Lower leg skin (tissue), 4 donors: ENCODE results near the gene KREMEN1. TPM values are rescaled to one million over a fixed set of nuclear protein-coding genes. Genes with fewer than 3 reads are reported as not detected.

Source experiments
- DNase-seq, 2 donors: peaks; one replicate each; pipeline ENCODE4 v3.0.0-alpha.2; 2019; ENCODE audit warnings: low spot score in 2 of 2
- H3K4me3 ChIP-seq: fragments of 200-600 bp; sonication (generic); 2 replicates; pipeline ENCODE4 v1.5.1; 2017; ENCODE audit warnings: mild to moderate bottlenecking, low read depth; ENCODE audit not compliant: poor library complexity, severe bottlenecking
- POLR2A ChIP-seq, 2 donors: fragments of 450-650 bp; IDR thresholded peaks; one replicate each; pipeline ENCODE4 v1.6.1; 2016 to 2017; ENCODE audit warnings: antibody characterized with exemption in 2 of 2, mild to moderate bottlenecking in 1 of 2, moderate library complexity in 1 of 2
- WGBS, 2 donors: methylation state at CpG; one replicate each; pipeline ENCODE4 v1.1.5; 2018; 5-methylcytosine and 5-hydroxymethylcytosine counted together
- intact Hi-C: fragments of 100-400 bp; cut with DNase I; formaldehyde crosslinking; loops from one replicate; pipeline ENCODE4 v1.15.0; 2023; ENCODE audit warnings: low total_unique reads
- total RNA-seq, 4 donors: library from RNA; depleted of rRNA; stranded (reverse); fragments of >200 nt; gene quantifications; one replicate each; pipeline ENCODE4 v1.1.0, GENCODE V29; 2016
- TF ChIP-seq, protein P1 (sequence below), 3 donors: fragments of 450-650 bp; IDR thresholded peaks; one replicate each; pipeline ENCODE4 v1.5.1; 2016; ENCODE audit warnings: antibody characterized with exemption in 3 of 3, mild to moderate bottlenecking in 3 of 3, moderate library complexity in 2 of 3

KREMEN1 gene
- total RNA-seq, 4 donors from 2014 or later: 28.8 to 52.0 (median 48.0) TPM

DNA sequence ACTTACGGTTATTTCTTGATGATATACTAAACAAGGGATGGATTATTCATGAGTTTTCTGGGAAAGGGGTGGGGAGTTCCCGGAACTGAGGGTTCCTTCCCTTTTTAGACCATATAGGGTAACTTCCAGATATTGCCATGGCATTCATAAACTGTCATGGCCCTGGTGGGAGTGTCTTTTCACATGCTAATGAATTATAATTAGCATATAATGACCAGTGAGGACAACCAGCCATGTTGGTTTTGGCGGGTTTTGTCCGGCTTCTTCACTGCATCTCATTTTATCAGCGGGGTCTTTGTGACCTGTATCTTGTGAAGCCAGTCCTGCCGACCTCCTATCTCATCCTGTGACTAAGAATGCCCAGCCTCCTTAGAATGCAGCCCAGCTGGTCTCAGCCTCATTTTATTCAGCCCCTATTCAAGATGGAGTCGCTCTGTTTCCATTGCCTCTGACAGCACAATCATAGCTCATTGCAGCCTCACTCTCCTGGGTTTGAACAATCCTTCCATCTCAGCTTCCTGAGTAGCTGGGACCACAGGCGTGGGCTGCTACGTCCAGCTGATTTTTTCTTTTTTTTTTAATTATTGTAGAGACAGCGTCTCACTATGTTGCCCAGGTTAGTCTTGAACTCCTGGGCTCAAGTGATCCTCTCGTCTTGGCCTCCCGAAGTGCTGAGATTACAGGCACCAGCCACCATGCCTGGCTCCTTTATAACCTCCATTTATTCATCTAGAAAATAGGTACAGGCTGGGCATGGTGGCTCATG lies 80.3 kb downstream of the KREMEN1 start:
- no peak for DNase-seq
- WGBS, 2 donors: 85 to 88% methylated on average over 12 of the region's 12 CpGs
- H3K4me3 ChIP-seq: no peak overlapping the region
- intact Hi-C loops: loop anchor here (10.0 kb wide), 1 partner anchor 308 kb away; no protein-coding TSS in a partner anchor
- TF ChIP-seq, protein P1, sequence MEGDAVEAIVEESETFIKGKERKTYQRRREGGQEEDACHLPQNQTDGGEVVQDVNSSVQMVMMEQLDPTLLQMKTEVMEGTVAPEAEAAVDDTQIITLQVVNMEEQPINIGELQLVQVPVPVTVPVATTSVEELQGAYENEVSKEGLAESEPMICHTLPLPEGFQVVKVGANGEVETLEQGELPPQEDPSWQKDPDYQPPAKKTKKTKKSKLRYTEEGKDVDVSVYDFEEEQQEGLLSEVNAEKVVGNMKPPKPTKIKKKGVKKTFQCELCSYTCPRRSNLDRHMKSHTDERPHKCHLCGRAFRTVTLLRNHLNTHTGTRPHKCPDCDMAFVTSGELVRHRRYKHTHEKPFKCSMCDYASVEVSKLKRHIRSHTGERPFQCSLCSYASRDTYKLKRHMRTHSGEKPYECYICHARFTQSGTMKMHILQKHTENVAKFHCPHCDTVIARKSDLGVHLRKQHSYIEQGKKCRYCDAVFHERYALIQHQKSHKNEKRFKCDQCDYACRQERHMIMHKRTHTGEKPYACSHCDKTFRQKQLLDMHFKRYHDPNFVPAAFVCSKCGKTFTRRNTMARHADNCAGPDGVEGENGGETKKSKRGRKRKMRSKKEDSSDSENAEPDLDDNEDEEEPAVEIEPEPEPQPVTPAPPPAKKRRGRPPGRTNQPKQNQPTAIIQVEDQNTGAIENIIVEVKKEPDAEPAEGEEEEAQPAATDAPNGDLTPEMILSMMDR (IDR thresholded peaks at IDR 0.05): no peak
- no peak for TF ChIP-seq POLR2A (IDR thresholded peaks at IDR 0.05)

DNA sequence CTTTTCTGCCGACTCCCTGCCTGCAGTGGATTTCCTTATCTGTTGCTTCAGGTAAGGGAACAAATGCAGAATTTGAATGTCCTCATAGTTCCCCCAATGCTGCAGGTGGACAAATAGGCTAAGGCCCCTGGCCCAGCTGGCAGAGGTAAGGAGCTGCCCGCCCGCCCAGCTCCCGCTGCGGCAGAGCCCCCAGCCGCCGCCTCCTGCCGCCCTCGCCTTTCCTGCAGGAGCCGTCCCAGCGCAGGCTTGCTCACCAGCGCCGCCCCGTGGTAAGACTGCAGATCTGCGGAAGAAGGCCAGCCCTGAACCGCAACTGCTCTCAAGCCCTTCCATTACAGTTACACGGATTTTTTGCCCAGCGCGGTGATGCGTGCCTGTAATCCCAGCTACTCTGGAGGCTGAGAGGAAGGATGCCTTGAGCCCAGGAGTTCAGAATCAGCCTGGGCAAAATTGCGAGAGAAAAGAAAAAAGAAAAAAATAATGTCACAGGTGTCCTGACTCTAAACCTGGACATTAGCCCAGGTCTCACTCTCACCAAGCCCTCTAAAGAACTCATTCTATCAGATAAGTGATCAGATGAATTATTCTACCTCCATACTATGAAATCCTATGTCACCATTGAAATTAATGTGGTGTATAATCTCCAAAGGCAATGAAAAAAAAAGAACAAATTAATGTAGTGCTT lies 81.7 kb downstream of the KREMEN1 start:
- no peak overlapping the region for H3K4me3 ChIP-seq
- no peak for TF ChIP-seq POLR2A (IDR thresholded peaks at IDR 0.05)
- TF ChIP-seq, protein P1 (IDR thresholded peaks at IDR 0.05): peak in 1 of 3 donors; percentile 9
- intact Hi-C loops: loop anchor here (10.0 kb wide), 1 partner anchor 310 kb away; no protein-coding TSS in a partner anchor
- WGBS, 2 donors: 17 to 28% methylated on average over 19 to 21 of the region's 21 CpGs
- DNase-seq: peak; percentile 38 to 95

DNA sequence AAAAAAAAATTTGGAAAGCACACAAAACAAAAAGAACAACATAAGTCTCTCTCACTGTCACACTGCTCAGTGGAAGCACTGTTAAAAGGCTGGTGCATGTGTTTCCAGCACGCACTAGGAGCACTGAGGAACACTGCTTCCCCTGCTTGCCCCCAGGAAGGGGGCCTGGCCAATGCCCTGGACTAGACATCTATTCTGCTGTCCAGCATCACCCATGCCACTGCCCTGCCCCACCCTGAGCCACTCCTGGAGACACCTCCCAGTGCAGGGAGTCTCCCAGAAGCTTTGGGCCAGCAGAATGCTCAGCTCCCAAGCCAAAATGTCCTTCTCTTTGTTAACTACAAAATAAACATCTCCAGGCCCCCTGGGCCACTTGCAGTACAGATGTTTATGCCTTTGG lies 83.1 kb downstream of the KREMEN1 start:
- TF ChIP-seq, protein P1 (IDR thresholded peaks at IDR 0.05): no peak
- TF ChIP-seq POLR2A (IDR thresholded peaks at IDR 0.05): no peak
- WGBS, 2 donors: 81 to 85% methylated on average over 1 of the region's 1 CpG
- intact Hi-C loops: loop anchor here (10.0 kb wide), 1 partner anchor 311 kb away; no protein-coding TSS in a partner anchor
- H3K4me3 ChIP-seq: no peak overlapping the region
- peak in 1 of 2 donors; percentile 53 for DNase-seq

DNA sequence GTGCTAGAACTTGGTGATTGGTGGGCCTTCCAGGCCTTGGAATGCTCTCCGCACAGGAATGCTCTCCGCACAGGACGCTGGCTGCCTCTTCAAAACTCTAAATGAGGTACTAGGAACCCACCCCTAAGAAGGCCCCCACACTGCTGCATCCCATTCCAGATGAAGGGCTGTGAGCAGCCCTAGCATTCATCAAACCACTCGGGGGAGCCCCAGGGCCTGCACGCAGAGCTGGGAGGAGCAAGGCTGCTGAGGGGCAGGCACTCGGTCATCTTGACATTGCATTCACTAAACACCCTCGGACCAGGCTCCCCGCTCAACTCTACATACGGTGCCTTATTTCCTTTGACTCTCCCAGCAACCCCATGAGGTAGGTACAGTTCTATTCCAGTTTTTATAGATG lies 83.7 kb downstream of the KREMEN1 start:
- DNase-seq: no peak
- intact Hi-C loops: loop anchor here (10.0 kb wide), 1 partner anchor 312 kb away; no protein-coding TSS in a partner anchor

DNA sequence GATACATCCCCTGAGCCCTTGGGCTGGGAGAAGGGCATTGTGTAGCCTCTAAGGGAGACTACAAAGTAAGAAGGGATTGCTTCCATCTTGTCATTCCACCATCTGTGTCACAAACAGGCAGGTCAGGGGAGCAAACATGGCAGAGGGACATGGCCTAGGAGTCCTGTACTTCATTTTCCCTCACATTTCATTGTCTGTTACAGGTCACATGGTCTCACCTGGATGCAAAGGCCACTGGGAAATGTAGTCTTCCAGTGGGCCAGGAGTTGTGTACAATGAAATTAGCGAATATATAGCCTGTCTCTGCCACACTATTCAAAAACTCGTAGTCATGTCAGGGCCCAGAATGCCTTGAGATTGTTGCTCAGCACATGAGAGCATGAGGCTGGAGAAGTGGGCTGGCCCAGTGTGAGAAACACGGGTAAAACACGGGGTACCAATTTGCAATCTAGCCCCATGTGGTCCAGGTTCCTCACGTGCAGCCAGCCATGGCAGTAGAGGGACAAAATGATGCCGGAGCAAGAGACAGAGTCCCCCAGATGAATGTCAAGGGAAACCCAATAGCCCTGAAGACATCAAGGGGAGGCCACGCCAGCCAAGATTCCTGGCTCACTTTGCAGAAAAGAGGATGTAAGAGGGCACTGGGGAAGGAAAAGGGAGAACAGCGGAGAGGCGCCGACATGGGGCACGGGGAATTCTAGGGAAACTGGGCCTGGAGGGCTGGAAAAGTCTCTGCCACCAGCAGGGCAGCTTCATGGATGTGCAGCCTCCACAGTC lies 85.1 kb downstream of the KREMEN1 start:
- H3K4me3 ChIP-seq: no peak overlapping the region
- 90 to 93% methylated on average over 11 of the region's 11 CpGs for WGBS, 2 donors
- TF ChIP-seq, protein P1 (IDR thresholded peaks at IDR 0.05): no peak
- no peak for TF ChIP-seq POLR2A (IDR thresholded peaks at IDR 0.05)
- DNase-seq: no peak
- intact Hi-C loops: loop anchor here (10.0 kb wide), 1 partner anchor 313 kb away; no protein-coding TSS in a partner anchor

More for the DNA sequence above, 83.7 kb downstream of the KREMEN1 start:
- H3K4me3 ChIP-seq: no peak overlapping the region
- WGBS, 2 donors: 74 to 77% methylated on average over 7 to 9 of the region's 9 CpGs
- no peak for TF ChIP-seq POLR2A (IDR thresholded peaks at IDR 0.05)
- TF ChIP-seq, protein P1 (IDR thresholded peaks at IDR 0.05): no peak
